Spleen (tissue), 7 donors: ENCODE results near the gene CFAP57.

Experiments
- CTCF ChIP-seq, 11 experiments: fragments of 200-600 bp in 7 of 11; fragments of 450-650 bp in 4 of 11; sonication (generic) in 4 of 11; IDR thresholded peaks in 8 of 11; conservative IDR thresholded peaks in 3 of 11; 1 replicate in 7 of 11; 2 replicates in 4 of 11; pipeline versions ENCODE4 v1.4.0 to v1.8.0; 2016 to 2021; ENCODE audit warnings: antibody characterized with exemption in 11 of 11, inconsistent platforms in 4 of 11, mild to moderate bottlenecking in 1 of 11
- POLR2AphosphoS5 ChIP-seq, 3 donors: sonication (generic); formaldehyde crosslinking; IDR thresholded peaks; one replicate each; pipeline ENCODE4 v1.5.1; 2017; ENCODE audit warnings: antibody characterized with exemption in 3 of 3
- donor health status: DM: no; HTN: no; CAD: no; lungs with moderate emphysema.
- donor health status: DM: no; HTN: no; CAD: no.
- donor health status: DM: no; HTN: no; CAD: no.

- TF ChIP-seq POLR2AphosphoS5 (IDR thresholded peaks at IDR 0.05) = no peak
- no peak for TF ChIP-seq CTCF (IDR thresholded peaks at IDR 0.05 in 8 of 11, conservative IDR thresholded peaks at IDR 0.05 in 3 of 11)
Observed at GRCh38 chr1:43234267-43234666, 62.1 kb downstream of the CFAP57 start.
